ENCODE results near the gene BRINP3. TPM values are rescaled to one million over a fixed set of nuclear protein-coding genes. Genes with fewer than 3 reads are reported as not detected.
A peak's percentile ranks its signal among the peaks of the same experiment; 100 is the strongest.

BRINP3 gene
- polyA plus RNA-seq, 2 of the 4 experiments (the other 2 are of a cell fraction): not detected

DNA sequence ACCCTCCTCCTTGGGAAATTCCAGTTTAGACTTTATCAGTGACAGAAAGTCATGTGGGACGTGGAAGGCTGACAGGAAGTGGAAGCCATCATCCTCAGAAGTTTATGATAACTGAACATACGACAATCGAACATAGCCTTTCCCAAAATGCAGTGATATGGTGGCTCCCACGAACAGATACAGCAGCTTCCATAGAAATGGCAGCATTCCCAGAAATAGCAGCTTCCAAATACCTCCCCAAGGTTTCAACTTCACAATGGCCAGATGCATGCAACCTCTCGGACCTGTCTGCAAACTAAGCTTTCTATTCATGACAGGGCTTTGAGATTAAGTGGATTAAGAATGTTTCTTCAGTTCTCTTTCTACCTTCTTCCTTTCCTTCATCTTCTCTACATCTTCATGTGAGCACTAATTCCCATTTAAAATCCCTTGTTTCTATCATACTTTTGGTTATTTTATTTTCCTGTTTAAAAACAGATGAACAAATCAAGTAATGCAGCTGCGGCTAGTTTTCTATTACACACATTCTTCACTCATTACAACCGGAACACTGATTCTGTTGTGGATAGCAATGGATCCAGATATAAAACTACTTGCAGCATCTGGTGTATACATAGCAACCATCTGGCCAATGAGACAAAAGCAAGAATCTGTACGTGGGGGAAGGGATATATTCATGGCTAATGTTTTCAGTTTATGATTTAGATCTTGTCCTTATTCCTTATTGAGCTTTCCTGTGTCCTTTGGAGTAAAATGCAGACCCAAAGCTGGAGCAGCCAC, 304.8 kb downstream of the BRINP3 start:
- Histone ChIP-seq H3K4me1 (peaks cover 23% of the 10 kb centered on the region), H3K4me3 (no peak overlapping the region), H3K27ac (no peak overlapping the region), H3K9me3 (no peaks in the 10 kb centered on the region), H3K4me2 (no peak overlapping the region)
- ATAC-seq: no peak
- DNase-seq (ENCODE audit: low read depth in 1 of 2, low spot score in 1 of 2): no peak
- no peak for TF ChIP-seq ESRRA (IDR thresholded peaks at IDR 0.05; ENCODE audit: borderline replicate concordance, low read length)
- TF ChIP-seq, protein P1, sequence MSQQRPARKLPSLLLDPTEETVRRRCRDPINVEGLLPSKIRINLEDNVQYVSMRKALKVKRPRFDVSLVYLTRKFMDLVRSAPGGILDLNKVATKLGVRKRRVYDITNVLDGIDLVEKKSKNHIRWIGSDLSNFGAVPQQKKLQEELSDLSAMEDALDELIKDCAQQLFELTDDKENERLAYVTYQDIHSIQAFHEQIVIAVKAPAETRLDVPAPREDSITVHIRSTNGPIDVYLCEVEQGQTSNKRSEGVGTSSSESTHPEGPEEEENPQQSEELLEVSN (IDR thresholded peaks at IDR 0.05; ENCODE audit: borderline replicate concordance, low read depth): no peak
- no peak for TF ChIP-seq ZNF302 (CRISPR knock-in tag; IDR thresholded peaks at IDR 0.05)
- POLR2A ChIA-PET: no interaction called here
- no peak for FAIRE-seq
- WGBS (ENCODE audit: missing lambda C conversion rate): 72% methylated on average over 8 of the region's 8 CpGs
- CTCF ChIA-PET: no interaction called here

DNA sequence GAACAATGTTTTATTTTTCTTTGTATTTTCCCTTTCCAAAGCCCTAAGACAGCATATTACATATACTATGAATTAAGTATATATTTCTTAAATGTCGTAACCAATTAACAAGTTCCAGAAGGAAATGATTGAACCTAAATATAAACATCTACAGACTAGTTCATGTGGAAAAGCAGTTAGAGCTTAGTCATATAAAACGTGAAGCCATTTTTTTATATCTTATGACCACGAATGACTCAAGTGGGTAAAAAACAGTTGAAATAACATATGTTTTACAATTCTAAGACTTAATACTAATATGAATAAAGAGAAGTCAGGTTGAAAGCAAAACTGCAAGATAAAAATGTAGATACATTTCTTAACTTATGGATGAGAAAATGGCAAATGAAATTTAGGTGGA, 307.3 kb downstream of the BRINP3 start:
- 57% methylated on average over 3 of the region's 3 CpGs for WGBS (ENCODE audit: missing lambda C conversion rate)
- no peak for FAIRE-seq
- Histone ChIP-seq H3K4me2 (no peak overlapping the region), H3K4me3 (no peak overlapping the region), H3K4me1 (peaks cover 31% of the 10 kb centered on the region), H3K9me3 (no peaks in the 10 kb centered on the region), H3K27ac (no peak overlapping the region)
- DNase-seq (ENCODE audit: low read depth in 1 of 2, low spot score in 1 of 2): no peak
- ATAC-seq: no peak
- CTCF ChIA-PET: no interaction called here
- POLR2A ChIA-PET: no interaction called here
- TF ChIP-seq EHF (CRISPR knock-in tag; IDR thresholded peaks at IDR 0.05) (no peak), GATA3 (IDR thresholded peaks at IDR 0.05; ENCODE audit: borderline replicate concordance) (no peak), MAZ (IDR thresholded peaks at IDR 0.05; ENCODE audit: borderline replicate concordance, low read depth, low read length) (no peak), RFX5 (IDR thresholded peaks at IDR 0.05) (no peak), KDM5A (IDR thresholded peaks at IDR 0.05) (no peak), ZNF302 (CRISPR knock-in tag; IDR thresholded peaks at IDR 0.05) (no peak), POLR2AphosphoS2 (conservative IDR thresholded peaks at IDR 0.05; ENCODE audit: low read length) (no peak), TP53 (CRISPR knock-in tag; IDR thresholded peaks at IDR 0.05) (no peak), MYC (IDR thresholded peaks at IDR 0.05; ENCODE audit: borderline replicate concordance, low read length) (no peak), FOSL2 (IDR thresholded peaks at IDR 0.05) (no peak), FOSL2 (CRISPR knock-in tag; IDR thresholded peaks at IDR 0.05) (no peak), POLR2A (IDR thresholded peaks at IDR 0.05; ENCODE audit: low read length) (no peak), CBX2 (IDR thresholded peaks at IDR 0.05; ENCODE audit: borderline replicate concordance, low read depth) (no peak), JUN (IDR thresholded peaks at IDR 0.05) (no peak), PHF8 (IDR thresholded peaks at IDR 0.05; ENCODE audit: borderline replicate concordance, low read depth) (no peak)
- TF ChIP-seq, protein P2, sequence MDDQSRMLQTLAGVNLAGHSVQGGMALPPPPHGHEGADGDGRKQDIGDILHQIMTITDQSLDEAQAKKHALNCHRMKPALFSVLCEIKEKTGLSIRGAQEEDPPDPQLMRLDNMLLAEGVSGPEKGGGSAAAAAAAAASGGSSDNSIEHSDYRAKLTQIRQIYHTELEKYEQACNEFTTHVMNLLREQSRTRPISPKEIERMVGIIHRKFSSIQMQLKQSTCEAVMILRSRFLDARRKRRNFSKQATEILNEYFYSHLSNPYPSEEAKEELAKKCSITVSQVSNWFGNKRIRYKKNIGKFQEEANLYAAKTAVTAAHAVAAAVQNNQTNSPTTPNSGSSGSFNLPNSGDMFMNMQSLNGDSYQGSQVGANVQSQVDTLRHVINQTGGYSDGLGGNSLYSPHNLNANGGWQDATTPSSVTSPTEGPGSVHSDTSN (IDR thresholded peaks at IDR 0.05): no peak

DNA sequence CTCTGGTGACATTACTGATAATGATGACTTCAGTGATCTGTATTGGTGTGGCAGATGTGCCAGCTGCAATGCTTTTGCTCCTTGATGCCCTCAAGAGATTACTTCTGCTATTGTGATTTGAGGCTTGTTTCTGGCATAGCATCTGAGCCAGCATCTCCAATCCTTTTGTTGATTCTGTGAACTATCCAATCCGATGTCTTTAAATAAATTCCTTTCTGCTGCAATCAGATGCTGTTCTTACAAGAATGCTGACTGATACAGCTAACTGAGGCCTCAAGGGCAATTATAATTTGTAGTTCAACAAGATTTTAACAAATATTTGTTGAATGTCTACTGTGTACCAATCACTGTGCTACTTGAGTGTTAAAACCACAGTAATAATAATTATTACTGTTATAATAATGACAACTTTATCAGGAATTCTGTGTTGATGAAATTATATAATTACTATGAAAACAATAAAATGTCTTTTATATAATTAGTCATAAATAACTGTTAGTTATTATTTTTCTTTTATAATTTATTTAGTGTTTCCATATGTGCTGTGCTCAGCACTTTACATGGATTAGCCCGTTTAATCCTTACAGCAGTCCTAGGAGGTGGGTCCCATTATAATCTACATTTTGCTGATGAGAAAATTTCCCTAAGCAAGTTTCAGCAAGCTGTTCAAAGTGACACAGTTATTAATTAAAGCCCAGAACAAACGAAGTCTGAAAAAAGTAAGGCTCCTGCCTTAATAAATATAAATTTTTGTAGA, 308.2 kb downstream of the BRINP3 start:
- DNase-seq (ENCODE audit: low read depth in 1 of 2, low spot score in 1 of 2) (peak in 1 of 2 experiments; percentile 42), FAIRE-seq (peak; percentile 89), ATAC-seq (peak; percentile 54 to 64; a peak in 5 of 6 replicates)
- peaks cover 31% of the 10 kb centered on the region for H3K4me1 ChIP-seq
- POLR2A ChIA-PET: no interaction called here
- H3K27ac ChIP-seq: peak overlapping the region; percentile 13 to 72; a peak in 4 of 6 replicates
- WGBS (ENCODE audit: missing lambda C conversion rate): 36% methylated on average over 3 of the region's 3 CpGs
- H3K4me2 ChIP-seq: peak overlapping the region; percentile 35
- H3K9me3 ChIP-seq: no peaks in the 10 kb centered on the region
- H3K4me3 ChIP-seq: no peak overlapping the region
- CTCF ChIA-PET: interaction anchor here (0.7 kb wide), 1 partner anchor 90 kb away, joined by 3 read pairs; no protein-coding TSS in a partner anchor
- TF ChIP-seq MAFK (IDR thresholded peaks at IDR 0.05; ENCODE audit: partially characterized antibody) (peak; percentile 72), CBX8 (IDR thresholded peaks at IDR 0.05) (no peak), RNF2 (IDR thresholded peaks at IDR 0.05; ENCODE audit: borderline replicate concordance, low read depth) (no peak), JUNB (IDR thresholded peaks at IDR 0.05) (peak; percentile 32; the same call in 1 of the 2 replicates), GATA3 (IDR thresholded peaks at IDR 0.05; ENCODE audit: borderline replicate concordance) (peak; percentile 31; the same call in 1 of the 2 replicates), KDM1A (IDR thresholded peaks at IDR 0.05; ENCODE audit: low read depth) (no peak)
- TF ChIP-seq, protein P3, sequence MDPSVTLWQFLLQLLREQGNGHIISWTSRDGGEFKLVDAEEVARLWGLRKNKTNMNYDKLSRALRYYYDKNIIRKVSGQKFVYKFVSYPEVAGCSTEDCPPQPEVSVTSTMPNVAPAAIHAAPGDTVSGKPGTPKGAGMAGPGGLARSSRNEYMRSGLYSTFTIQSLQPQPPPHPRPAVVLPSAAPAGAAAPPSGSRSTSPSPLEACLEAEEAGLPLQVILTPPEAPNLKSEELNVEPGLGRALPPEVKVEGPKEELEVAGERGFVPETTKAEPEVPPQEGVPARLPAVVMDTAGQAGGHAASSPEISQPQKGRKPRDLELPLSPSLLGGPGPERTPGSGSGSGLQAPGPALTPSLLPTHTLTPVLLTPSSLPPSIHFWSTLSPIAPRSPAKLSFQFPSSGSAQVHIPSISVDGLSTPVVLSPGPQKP (IDR thresholded peaks at IDR 0.05; ENCODE audit: low read depth, low read length): no peak
- TF ChIP-seq, protein P4, sequence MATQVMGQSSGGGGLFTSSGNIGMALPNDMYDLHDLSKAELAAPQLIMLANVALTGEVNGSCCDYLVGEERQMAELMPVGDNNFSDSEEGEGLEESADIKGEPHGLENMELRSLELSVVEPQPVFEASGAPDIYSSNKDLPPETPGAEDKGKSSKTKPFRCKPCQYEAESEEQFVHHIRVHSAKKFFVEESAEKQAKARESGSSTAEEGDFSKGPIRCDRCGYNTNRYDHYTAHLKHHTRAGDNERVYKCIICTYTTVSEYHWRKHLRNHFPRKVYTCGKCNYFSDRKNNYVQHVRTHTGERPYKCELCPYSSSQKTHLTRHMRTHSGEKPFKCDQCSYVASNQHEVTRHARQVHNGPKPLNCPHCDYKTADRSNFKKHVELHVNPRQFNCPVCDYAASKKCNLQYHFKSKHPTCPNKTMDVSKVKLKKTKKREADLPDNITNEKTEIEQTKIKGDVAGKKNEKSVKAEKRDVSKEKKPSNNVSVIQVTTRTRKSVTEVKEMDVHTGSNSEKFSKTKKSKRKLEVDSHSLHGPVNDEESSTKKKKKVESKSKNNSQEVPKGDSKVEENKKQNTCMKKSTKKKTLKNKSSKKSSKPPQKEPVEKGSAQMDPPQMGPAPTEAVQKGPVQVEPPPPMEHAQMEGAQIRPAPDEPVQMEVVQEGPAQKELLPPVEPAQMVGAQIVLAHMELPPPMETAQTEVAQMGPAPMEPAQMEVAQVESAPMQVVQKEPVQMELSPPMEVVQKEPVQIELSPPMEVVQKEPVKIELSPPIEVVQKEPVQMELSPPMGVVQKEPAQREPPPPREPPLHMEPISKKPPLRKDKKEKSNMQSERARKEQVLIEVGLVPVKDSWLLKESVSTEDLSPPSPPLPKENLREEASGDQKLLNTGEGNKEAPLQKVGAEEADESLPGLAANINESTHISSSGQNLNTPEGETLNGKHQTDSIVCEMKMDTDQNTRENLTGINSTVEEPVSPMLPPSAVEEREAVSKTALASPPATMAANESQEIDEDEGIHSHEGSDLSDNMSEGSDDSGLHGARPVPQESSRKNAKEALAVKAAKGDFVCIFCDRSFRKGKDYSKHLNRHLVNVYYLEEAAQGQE (IDR thresholded peaks at IDR 0.05): no peak
- TF ChIP-seq, protein P5, sequence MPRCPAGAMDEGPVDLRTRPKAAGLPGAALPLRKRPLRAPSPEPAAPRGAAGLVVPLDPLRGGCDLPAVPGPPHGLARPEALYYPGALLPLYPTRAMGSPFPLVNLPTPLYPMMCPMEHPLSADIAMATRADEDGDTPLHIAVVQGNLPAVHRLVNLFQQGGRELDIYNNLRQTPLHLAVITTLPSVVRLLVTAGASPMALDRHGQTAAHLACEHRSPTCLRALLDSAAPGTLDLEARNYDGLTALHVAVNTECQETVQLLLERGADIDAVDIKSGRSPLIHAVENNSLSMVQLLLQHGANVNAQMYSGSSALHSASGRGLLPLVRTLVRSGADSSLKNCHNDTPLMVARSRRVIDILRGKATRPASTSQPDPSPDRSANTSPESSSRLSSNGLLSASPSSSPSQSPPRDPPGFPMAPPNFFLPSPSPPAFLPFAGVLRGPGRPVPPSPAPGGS (IDR thresholded peaks at IDR 0.05): no peak
